GM21619 (cell line): ENCODE measurements around the gene IGDCC3.

Source experiments
- ATAC-seq: cut with Tn5 transposase; IDR thresholded peaks from one replicate; pipeline ENCODE4 v1.9.1; 2021; ENCODE audit not compliant: unreplicated experiment

Gene IGDCC3

GRCh38 chr15:65344214-65344913, 33.4 kb downstream of the IGDCC3 start:
- no peak for ATAC-seq

GRCh38 chr15:65343374-65343981, 34.3 kb downstream of the IGDCC3 start:
- no peak for ATAC-seq

GRCh38 chr15:65342493-65342892, 35.3 kb downstream of the IGDCC3 start:
- no peak for ATAC-seq

- no peak for ATAC-seq
These were observed 37.9 kb downstream of the IGDCC3 start for GRCh38 chr15:65339920-65340319.

- no peak for ATAC-seq
These were observed 38.4 kb downstream of the IGDCC3 start for GRCh38 chr15:65339416-65339815.

GRCh38 chr15:65338823-65339222, 39.0 kb downstream of the IGDCC3 start:
- ATAC-seq, result no peak

- no peak for ATAC-seq
These were observed 39.4 kb downstream of the IGDCC3 start for GRCh38 chr15:65338366-65338765.

- ATAC-seq, result no peak
These were observed 40.2 kb downstream of the IGDCC3 start for GRCh38 chr15:65337436-65338070.

- no peak for ATAC-seq
These were observed 41.0 kb downstream of the IGDCC3 start for GRCh38 chr15:65336493-65337435.

GRCh38 chr15:65335278-65336055, 42.3 kb downstream of the IGDCC3 start:
- no peak for ATAC-seq

- ATAC-seq, result no peak
These were observed 43.1 kb downstream of the IGDCC3 start for GRCh38 chr15:65334586-65335231.

- no peak for ATAC-seq
These were observed 43.9 kb downstream of the IGDCC3 start for GRCh38 chr15:65333856-65334255.

- ATAC-seq, result no peak
These were observed 44.5 kb downstream of the IGDCC3 start for GRCh38 chr15:65333148-65333820.

GRCh38 chr15:65332391-65333147, 45.2 kb downstream of the IGDCC3 start:
- no peak for ATAC-seq

- no peak for ATAC-seq
These were observed 46.0 kb downstream of the IGDCC3 start for GRCh38 chr15:65331811-65332210.

GRCh38 chr15:65330934-65331645, 46.7 kb downstream of the IGDCC3 start:
- ATAC-seq, result no peak

GRCh38 chr15:65329984-65330735, 47.6 kb downstream of the IGDCC3 start:
- no peak for ATAC-seq
